Motor neuron (in vitro differentiated cells): Measurements from ENCODE around the gene AUTS2. TPM values are rescaled to one million over a fixed set of nuclear protein-coding genes. Genes with fewer than 3 reads are reported as not detected.
A peak's percentile ranks its signal among the peaks of the same experiment; 100 is the strongest.

Experiments
- ATAC-seq, 8 experiments: fragments of 200-7000 bp; cut with Tn5 transposase; replicated peaks in 6 of 8; 2 replicates each; pipeline ENCODE4 v1.8.0; 2021; ENCODE audit warnings: mild to moderate bottlenecking in 8 of 8, moderate library complexity in 8 of 8
- H3K27ac ChIP-seq, 2 donors: fragments of 250-450 bp; sonication (Bioruptor Pico); 2 replicates each; pipeline ENCODE4 v1.9.0; 2021; ENCODE audit warnings: antibody characterized with exemption in 2 of 2, mild to moderate bottlenecking in 2 of 2, moderate library complexity in 1 of 2
- H3K4me1 ChIP-seq, 2 donors: fragments of 250-450 bp; sonication (Bioruptor Pico); replicated peaks in 1 of 2; 2 replicates each; pipeline ENCODE4 v1.6.1; 2021; ENCODE audit warnings: antibody characterized with exemption in 2 of 2, mild to moderate bottlenecking in 2 of 2, moderate library complexity in 1 of 2
- H3K4me3 ChIP-seq, 5 donors: fragments of 250-450 bp; sonication (Bioruptor Pico); 2 replicates each; pipeline ENCODE4 v1.9.0; 2021; ENCODE audit warnings: antibody characterized with exemption in 5 of 5, mild to moderate bottlenecking in 5 of 5, moderate library complexity in 4 of 5
- WGBS, 10 experiments: fragments of 450-650 bp; shearing (Covaris generic); methylation state at CpG; one replicate each; pipeline ENCODE4 v1.0.0; 2022; 5-methylcytosine and 5-hydroxymethylcytosine counted together
- in situ Hi-C, 9 experiments: fragments of 400-800 bp; cut with MboI; loops; one replicate each; pipeline ENCODE4 v1.15.0; 2021; ENCODE audit warnings: low sequenced_read_pairs in 9 of 9, low pct_unique_long_range_greater_than_20kb in 2 of 9; ENCODE audit not compliant: unreplicated experiment in 9 of 9
- total RNA-seq, 8 experiments: library from RNA; unstranded; fragments of 300-600 nt; gene quantifications; 2 replicates each; pipeline versions ENCODE4 v1.2.3 to v1.2.4, GENCODE V29; 2022

Gene AUTS2
- total RNA-seq, 8 experiments from 2014 or later, result 0.49 to 68.6 (median 32.2) TPM

- H3K4me3 ChIP-seq, result no peak overlapping the region
- no peak overlapping the region for H3K27ac ChIP-seq
- H3K4me1 ChIP-seq, result peaks cover 18 to 37% of the 10 kb centered on the region in 2 donors
- ATAC-seq, result peak in 4 of 8 experiments; percentile 61 to 86 (median 73)
- in situ Hi-C loops, result no loop called here
Measured at GRCh38 chr7:70032649-70033048, 434.4 kb downstream of the AUTS2 start.

- in situ Hi-C loops, result no loop called here
- no peak for ATAC-seq
- Histone ChIP-seq H3K4me3 (no peak overlapping the region), H3K27ac (no peak overlapping the region), H3K4me1 (peaks cover 18 to 32% of the 10 kb centered on the region in 2 donors)
Measured at GRCh38 chr7:70033226-70033625, 435.0 kb downstream of the AUTS2 start.

- in situ Hi-C loops, result no loop called here
- H3K4me3 ChIP-seq, result no peak overlapping the region
- ATAC-seq, result peak in 3 of 8 experiments; percentile 9 to 59 (median 20)
- peaks cover 18 to 30% of the 10 kb centered on the region in 2 donors for H3K4me1 ChIP-seq
- H3K27ac ChIP-seq, result no peak overlapping the region
Measured at GRCh38 chr7:70034999-70035398, 436.7 kb downstream of the AUTS2 start.

GRCh38 chr7:70035519-70035918, 437.2 kb downstream of the AUTS2 start:
- 12 to 100% (median 86%) methylated on average over 1 to 4 of the region's 4 CpGs for WGBS, 10 experiments
- ATAC-seq, result no peak
- in situ Hi-C loops, result no loop called here
- Histone ChIP-seq H3K4me3 (no peak overlapping the region), H3K4me1 (peaks cover 15 to 25% of the 10 kb centered on the region in 2 donors), H3K27ac (no peak overlapping the region)

- ATAC-seq, result no peak
- Histone ChIP-seq H3K27ac (no peak overlapping the region), H3K4me1 (peaks cover 11 to 23% of the 10 kb centered on the region in 2 donors), H3K4me3 (no peak overlapping the region)
- in situ Hi-C loops, result no loop called here
- 72 to 100% (median 87%) methylated on average over 1 to 6 of the region's 6 CpGs; no CpG with 5 or more reads in 1 of the 10 experiments for WGBS, 10 experiments
Measured at GRCh38 chr7:70035955-70036354, 437.7 kb downstream of the AUTS2 start.

- no peak for ATAC-seq
- Histone ChIP-seq H3K4me3 (no peak overlapping the region), H3K27ac (no peak overlapping the region), H3K4me1 (peaks cover 9 to 26% of the 10 kb centered on the region in 2 donors)
- 0 to 100% (median 63%) methylated on average over 1 of the region's 1 CpG; no CpG with 5 or more reads in 5 of the 10 experiments for WGBS, 10 experiments
- in situ Hi-C loops, result no loop called here
Measured at GRCh38 chr7:70036695-70037094, 438.4 kb downstream of the AUTS2 start.

- Histone ChIP-seq H3K27ac (no peak overlapping the region), H3K4me1 (peaks cover 9 to 28% of the 10 kb centered on the region in 2 donors), H3K4me3 (no peak overlapping the region)
- peak in 1 of 8 experiments; percentile 32 for ATAC-seq
- in situ Hi-C loops, result no loop called here
- 6 to 100% (median 65%) methylated on average over 1 to 3 of the region's 3 CpGs; no CpG with 5 or more reads in 2 of the 10 experiments for WGBS, 10 experiments
Measured at GRCh38 chr7:70037171-70037933, 439.1 kb downstream of the AUTS2 start.

- H3K4me3 ChIP-seq, result no peak overlapping the region
- in situ Hi-C loops, result no loop called here
- no peak for ATAC-seq
- WGBS, 10 experiments, result 48 to 100% (median 98%) methylated on average over 1 to 3 of the region's 3 CpGs
- peaks cover 15 to 47% of the 10 kb centered on the region in 2 donors for H3K4me1 ChIP-seq
- no peak overlapping the region for H3K27ac ChIP-seq
Measured at GRCh38 chr7:70040051-70040450, 441.8 kb downstream of the AUTS2 start.

- H3K4me1 ChIP-seq, result peaks cover 12 to 40% of the 10 kb centered on the region in 2 donors
- in situ Hi-C loops, result no loop called here
- no peak overlapping the region for H3K4me3 ChIP-seq
- ATAC-seq, result no peak
- H3K27ac ChIP-seq, result no peak overlapping the region
Measured at GRCh38 chr7:70040970-70041766, 442.9 kb downstream of the AUTS2 start.

GRCh38 chr7:70042533-70042932, 444.3 kb downstream of the AUTS2 start:
- Histone ChIP-seq H3K4me3 (no peak overlapping the region), H3K4me1 (peaks cover 12 to 40% of the 10 kb centered on the region in 2 donors), H3K27ac (no peak overlapping the region)
- 0 to 60% (median 29%) methylated on average over 1 to 3 of the region's 3 CpGs for WGBS, 10 experiments
- in situ Hi-C loops, result no loop called here
- ATAC-seq, result peak in 6 of 8 experiments; percentile 52 to 77 (median 70)

GRCh38 chr7:70043015-70043538, 444.8 kb downstream of the AUTS2 start:
- no peak overlapping the region for H3K27ac ChIP-seq
- no peak overlapping the region for H3K4me3 ChIP-seq
- in situ Hi-C loops, result no loop called here
- ATAC-seq, result peak in 2 of 8 experiments; percentile 8 to 40
- WGBS, 10 experiments, result 28 to 82% (median 60%) methylated on average over 1 to 3 of the region's 3 CpGs; no CpG with 5 or more reads in 1 of the 10 experiments
- peaks cover 12 to 40% of the 10 kb centered on the region in 2 donors for H3K4me1 ChIP-seq

- ATAC-seq, result peak in 5 of 8 experiments; percentile 78 to 94 (median 90)
- H3K27ac ChIP-seq, result no peak overlapping the region
- no peak overlapping the region for H3K4me3 ChIP-seq
- WGBS, 10 experiments, result 60 to 100% (median 67%) methylated on average over 1 of the region's 1 CpG; no CpG with 5 or more reads in 7 of the 10 experiments
- in situ Hi-C loops, result no loop called here
- peaks cover 12 to 40% of the 10 kb centered on the region in 2 donors for H3K4me1 ChIP-seq
Measured at GRCh38 chr7:70044064-70044463, 445.8 kb downstream of the AUTS2 start.

- 48 to 100% (median 86%) methylated on average over 1 to 4 of the region's 4 CpGs; no CpG with 5 or more reads in 1 of the 10 experiments for WGBS, 10 experiments
- H3K4me3 ChIP-seq, result no peak overlapping the region
- H3K4me1 ChIP-seq, result peaks cover 12 to 40% of the 10 kb centered on the region in 2 donors
- H3K27ac ChIP-seq, result no peak overlapping the region
- in situ Hi-C loops, result no loop called here
- no peak for ATAC-seq
Measured at GRCh38 chr7:70044525-70044924, 446.2 kb downstream of the AUTS2 start.
